ENCODE measurements around the gene RNF26.
"Not testable (repeated sequence)": the region's sequence is repeated elsewhere in the genome, so short reads cannot be mapped to it uniquely, and the experiment has no call there.

The RNF26 gene

GRCh38 chr11:119371778-119372182 is 37.5 kb downstream of the RNF26 start:
- DNase-seq (ENCODE audit: low read depth in 2 of 2) = no peak

DNA sequence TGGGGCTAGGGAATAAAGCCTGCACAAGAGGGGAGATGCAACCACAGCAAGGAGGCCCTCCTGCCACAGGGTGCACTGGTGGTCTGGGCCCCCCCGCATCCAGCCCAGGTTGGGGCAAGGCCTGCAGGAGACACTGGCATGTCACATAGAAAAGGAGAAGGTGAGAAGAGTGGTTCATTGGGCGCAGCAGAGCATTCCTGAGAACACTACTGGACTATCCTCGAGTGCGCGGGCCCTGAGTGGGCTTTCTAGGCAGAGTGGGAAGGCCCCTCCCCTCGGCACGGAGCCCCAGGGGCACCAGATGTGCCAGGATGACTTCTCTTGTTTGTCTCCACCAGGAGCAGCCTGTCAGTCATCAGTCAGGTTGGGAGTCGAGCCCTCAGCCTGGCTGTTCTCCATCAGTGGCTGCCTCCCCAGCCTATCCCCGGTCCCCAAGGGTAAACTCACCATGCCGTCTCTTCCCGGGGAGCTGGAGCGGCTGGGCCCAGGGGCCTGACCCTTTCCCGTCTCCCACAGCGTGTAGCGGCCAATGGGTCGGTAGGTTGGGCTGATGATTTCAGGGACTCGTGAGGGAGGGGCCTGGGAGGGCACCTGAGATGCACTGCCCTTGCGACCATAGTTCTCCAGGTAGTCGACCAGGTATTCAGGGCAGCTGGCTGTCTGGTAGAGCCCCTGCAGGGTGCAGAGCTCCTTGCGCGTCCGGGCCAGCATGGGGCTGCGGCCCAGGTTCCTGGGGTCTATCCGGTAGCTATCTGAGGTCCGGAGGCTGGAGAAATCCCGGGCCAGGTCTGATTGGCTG is 38.1 kb downstream of the RNF26 start:
- no peak for DNase-seq (ENCODE audit: low read depth in 2 of 2)

GRCh38 chr11:119373059-119373920 is 39.0 kb downstream of the RNF26 start:
- no peak for DNase-seq (ENCODE audit: low read depth in 2 of 2)

DNA sequence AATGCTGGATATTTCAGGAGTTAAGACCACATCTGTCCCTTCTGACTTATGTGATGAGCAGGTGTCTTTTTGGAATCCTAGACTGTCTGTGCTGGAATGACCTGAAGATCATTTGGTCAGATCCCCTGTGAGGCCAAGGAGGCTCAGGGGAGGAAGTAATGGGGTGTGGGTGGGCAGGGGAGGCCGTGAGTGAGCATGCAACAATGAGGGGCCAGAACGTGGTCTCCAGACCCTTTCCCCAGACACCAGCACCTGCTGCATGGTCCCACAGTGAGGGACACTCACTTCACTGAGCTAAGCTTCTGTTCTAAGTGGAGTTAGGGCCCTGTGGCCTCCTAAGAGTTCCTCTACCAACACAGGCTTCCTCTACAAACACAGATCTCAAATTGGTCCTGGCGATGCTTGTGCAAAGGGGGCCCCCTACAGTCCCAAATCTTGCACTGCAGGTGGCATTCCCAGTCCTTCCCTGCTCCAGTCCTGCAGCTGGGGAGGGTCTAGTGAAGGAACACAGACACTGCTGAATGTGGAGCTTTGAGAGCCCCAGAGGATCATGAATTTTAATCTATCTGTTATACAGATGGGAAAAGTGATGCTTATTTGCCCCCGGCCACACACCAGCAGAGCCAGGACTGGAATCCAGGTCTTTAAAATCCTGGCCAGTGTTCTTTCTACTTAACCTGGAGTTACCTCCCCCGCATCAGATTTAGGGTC is 39.7 kb downstream of the RNF26 start:
- DNase-seq (ENCODE audit: low read depth in 2 of 2) = no peak

- DNase-seq (ENCODE audit: low read depth in 2 of 2) = no peak
These were observed 40.5 kb downstream of the RNF26 start for GRCh38 chr11:119374632-119375336.

DNA sequence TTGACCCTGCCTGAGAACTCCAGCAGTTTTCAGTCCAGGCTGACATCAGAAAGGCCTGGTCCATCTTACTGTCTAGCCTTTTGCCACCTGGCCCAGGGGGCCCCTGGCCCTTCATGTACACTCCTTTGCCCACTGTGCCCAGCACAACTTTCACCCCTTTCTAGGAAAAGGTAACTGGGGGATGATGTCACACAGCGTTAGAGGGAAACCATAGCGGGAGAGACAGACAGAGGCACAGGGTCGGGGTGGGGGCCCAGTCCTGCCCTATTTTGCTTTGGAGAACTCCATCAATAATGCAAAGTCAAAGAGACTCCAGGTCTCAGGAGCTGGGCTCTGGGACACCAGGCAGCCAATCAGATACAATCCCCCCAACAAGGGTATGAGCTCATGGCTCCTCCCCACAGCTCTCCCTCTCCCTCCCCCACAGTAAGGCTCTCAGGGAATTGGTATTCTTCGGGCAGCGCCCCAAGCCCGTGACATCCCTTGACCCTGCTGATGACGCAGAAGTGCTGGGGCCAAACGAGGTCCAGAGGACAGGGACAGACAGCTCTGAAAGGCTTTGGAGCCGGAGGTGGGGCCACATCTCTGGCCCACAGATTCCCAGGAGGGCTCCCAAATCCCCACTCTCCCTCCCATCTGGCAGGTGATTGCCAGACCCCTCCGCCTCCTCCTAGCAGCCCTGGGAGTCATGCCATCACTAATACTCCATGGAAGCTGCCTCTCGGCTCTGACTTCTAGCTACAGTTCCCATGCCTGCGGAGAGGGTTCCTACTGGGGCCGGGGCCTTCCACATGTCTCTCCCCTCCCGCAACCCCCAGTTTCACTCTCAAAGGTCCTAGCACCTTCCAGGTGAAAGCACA is 41.2 kb downstream of the RNF26 start:
- DNase-seq (ENCODE audit: low read depth in 2 of 2) = no peak

DNA sequence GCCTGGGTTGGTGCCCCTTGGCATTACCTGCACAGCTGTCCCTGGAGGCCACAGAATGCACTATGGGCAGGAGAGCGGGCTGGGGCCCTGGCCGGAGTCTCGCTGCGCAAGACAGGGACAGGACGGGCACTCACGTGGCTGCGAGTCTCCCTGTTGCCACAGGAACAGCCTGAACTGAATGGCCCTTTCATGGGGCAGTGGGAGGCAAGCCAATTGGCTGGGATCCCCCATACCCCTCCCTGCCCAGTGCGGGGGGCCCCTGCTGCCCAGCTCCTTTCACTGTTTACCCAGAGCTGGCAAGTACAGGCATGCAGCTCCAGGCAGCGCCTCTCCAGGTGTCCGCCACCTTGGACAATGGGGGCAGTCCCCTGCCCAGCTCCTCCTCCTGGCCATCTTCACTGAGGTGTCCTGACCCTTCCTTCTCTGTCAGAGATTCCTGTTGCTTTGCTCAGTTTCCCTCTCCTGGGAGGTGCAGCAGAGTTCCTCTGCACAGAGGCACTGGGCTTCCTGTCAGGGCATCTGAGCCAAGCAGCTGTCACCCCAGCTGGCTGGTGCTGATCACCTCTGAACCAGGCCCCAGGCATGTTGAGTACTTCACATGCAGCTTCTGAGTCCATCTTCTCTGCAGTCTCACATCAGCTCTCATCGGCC is 42.0 kb downstream of the RNF26 start:
- no peak for DNase-seq (ENCODE audit: low read depth in 2 of 2)

DNA sequence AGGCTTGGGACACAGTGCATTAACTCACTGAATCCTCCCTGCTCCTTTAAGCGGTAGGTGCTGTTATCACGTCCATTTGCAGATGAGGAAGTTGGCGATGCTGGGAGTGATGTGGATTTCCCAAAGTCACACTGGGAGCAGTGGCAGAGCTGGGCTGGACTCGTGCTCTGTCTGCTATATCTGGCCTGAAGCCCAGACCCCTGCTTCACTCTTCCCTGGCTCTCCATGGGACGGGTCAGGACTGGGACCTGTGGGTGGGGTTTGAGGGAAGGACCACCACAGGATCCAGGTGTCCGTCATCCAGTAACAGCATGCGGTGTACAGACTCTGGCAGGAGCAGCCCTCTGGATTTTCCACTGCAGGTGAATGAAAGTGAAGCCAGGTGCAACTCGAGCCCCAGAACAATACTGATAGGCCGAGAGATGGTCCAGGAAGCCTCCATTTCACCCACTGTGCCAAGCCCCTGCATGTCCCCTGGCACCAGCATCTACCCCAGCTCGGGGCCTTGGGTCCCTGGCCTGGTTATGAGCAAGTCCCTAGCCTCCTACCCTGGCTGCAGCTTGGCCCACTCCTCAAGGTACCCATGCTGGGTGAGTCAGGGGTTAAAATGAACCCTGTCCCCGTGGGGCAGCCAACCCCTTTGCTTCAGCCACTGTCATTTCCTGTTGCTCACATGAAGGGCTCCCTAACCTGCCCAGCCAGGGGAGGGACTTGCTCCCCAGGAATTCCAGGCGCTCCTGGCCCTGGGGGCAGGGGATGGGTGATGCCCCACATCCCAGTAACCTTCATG is 43.0 kb downstream of the RNF26 start:
- DNase-seq (ENCODE audit: low read depth in 2 of 2) = no peak

- no peak for DNase-seq (ENCODE audit: low read depth in 2 of 2)
These were observed 43.8 kb downstream of the RNF26 start for GRCh38 chr11:119377961-119378667.

DNA sequence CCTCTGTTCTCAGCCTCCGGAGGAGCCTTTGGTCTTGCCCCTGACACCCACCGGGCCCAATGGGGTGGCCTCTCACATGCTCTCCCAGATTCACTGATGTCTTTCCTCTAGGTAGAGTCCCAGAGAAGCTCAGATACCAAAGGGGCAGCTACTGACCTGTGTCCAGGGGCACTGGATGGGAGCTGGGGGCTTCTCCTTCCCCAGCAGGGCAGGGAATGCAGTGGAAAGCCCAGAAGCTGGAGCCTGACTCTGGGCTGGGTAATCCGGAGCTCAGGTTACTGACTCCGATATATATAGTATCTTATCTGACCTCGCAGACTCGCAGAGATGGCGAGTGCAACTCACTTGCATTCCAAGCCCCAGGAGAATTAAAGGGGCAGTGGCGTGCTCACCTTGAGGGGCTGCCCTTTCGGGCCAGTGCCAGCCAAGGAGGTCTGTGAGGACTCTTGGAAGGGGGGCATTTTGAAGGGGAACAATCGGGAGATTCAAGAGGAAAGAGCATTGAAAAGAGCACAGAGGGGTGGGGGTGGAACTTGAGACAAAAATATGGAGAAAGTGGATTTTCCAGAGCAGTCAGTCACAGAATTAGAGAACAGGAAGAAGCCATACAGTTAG is 44.6 kb downstream of the RNF26 start:
- no peak for DNase-seq (ENCODE audit: low read depth in 2 of 2)

GRCh38 chr11:119380160-119380826 is 46.0 kb downstream of the RNF26 start:
- no peak for DNase-seq (ENCODE audit: low read depth in 2 of 2)

DNA sequence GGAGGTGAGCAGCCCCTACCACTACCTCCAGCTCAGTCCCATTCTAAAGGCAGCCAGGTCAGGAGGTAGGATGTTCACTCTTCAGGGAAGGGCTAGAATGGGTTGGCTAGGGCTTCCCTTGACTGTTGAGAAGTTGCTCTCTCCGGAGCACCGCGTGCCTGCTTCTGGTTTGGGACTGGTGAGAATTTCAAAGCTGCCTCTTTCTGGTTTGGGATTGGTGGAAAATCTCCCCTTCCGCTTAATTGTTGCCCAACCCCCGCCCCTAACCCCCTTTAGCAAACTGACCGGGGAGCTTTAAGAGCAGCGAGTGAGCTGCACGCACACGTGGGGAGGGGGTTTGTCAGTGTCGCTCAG is 46.5 kb downstream of the RNF26 start:
- DNase-seq (ENCODE audit: low read depth in 2 of 2) = no peak

DNA sequence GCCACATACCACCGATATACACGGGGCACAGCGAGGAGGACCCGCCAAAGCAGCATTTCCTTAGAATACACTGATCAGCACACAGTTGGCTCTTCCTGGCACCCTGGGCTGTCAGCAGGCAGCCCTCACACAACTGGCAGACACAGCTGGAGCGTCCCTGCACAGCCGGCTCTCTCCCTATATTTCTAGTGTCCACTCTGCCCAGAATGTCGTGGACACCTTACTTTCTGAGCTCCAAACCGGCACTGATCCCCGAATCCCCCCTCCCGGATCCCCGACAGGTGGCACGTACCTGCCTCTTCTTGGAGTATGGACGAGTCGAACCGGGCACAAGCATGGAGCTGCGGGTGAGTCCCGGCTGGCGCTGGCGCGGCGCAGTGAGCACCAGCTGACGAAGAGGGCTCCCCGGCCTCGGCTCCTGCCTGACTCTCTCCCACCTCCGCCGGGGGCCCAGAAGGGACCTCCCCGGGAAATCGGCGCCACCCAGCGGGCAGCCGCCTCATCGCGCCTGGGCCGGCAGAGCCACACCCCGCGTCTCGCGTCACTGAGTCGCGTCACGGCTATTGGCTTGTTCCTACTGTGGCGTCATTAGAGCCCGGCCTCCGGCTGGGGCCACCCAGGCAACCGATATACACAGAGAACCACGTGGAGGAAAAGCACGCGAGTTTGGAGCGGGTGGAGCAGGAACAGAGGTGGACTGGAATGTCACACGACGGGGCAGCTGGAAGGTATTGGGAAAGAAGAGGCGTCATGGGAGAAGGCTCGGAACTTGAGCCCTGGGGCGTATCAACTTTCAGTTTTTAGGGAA is 47.1 kb downstream of the RNF26 start, which contains the start of gene USP2:
TSS of gene USP2 (minus strand) at position 510 of the 808 bp plus-strand sequence. CDS start 8,210 bp downstream, outside the sequence.
- DNase-seq (ENCODE audit: low read depth in 2 of 2) = peak; percentile 90 to 95

- DNase-seq (ENCODE audit: low read depth in 2 of 2) = no peak
These were observed 47.8 kb downstream of the RNF26 start for GRCh38 chr11:119382101-119382500.

- not testable (repeated sequence) for DNase-seq (ENCODE audit: low read depth in 2 of 2)
These were observed 48.2 kb downstream of the RNF26 start for GRCh38 chr11:119382513-119382912.

DNA sequence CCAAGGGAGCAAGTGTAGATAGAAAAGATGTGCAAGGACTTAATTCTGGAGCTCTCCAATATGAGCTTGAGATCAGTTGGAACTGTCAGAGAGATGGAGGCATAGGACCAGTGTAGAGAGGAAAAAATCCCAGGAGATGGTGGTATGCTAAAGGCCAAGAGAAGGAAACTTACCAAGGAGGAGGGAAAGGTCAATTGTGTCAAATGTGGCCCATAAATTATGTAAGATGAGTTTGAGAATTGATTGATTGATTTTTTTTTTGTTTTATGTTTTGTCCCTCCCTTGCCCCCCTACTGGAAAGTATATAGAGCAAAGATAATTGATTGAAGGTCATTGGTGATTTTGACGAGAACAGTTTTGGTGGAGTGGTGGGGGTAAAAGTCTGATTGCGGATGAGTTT is 50.0 kb downstream of the RNF26 start:
- DNase-seq (ENCODE audit: low read depth in 2 of 2) = no peak
